T-cell (primary cell): ENCODE results near the gene TIPIN. TPM values are rescaled to one million over a fixed set of nuclear protein-coding genes. Genes with fewer than 3 reads are reported as not detected.
"Not testable (repeated sequence)": the region's sequence is repeated elsewhere in the genome, so short reads cannot be mapped to it uniquely, and the experiment has no call there.

Source experiments
- ATAC-seq, 4 experiments: fragments of 200-7000 bp in 3 of 4; fragments of 150-1000 bp in 1 of 4; cut with Tn5 transposase; replicated peaks in 1 of 4; 1 replicate in 3 of 4; 2 replicates in 1 of 4; pipeline ENCODE4 v1.10.0; 2021; ENCODE audit warnings: moderate library complexity in 3 of 4, mild to moderate bottlenecking in 2 of 4, moderate number of reproducible peaks in 1 of 4
- CTCF ChIA-PET, 2 donors: fragments of 300-600 bp; sonication (Branson Sonifier 250); formaldehyde crosslinking; loops; one replicate each; lab custom pipeline; 2022; ENCODE audit warnings: antibody characterized with exemption in 2 of 2; lab: Charles Lee
- POLR2A ChIA-PET, 2 donors: fragments of 300-600 bp; sonication (Branson Sonifier 250); formaldehyde crosslinking; loops; one replicate each; lab custom pipeline; 2022; ENCODE audit warnings: antibody characterized with exemption in 2 of 2; lab: Charles Lee
- DNase-seq, 35 experiments: peaks; one replicate each; pipeline versions ENCODE4 v3.0.0 to v3.0.0-alpha.2; 2013 to 2023
- H3K27ac ChIP-seq: one replicate; pipeline ENCODE4 v1.5.1; 2013; ENCODE audit warnings: low read length
- H3K27me3 ChIP-seq, 2 experiments: replicated peaks in 1 of 2; 1 replicate in 1 of 2; 2 replicates in 1 of 2; pipeline versions ENCODE4 v1.6.1 to v1.7.0; 2013; ENCODE audit warnings: low read length in 1 of 2, mixed read lengths in 1 of 2; ENCODE audit not compliant: control insufficient read depth in 2 of 2, insufficient read depth in 2 of 2; ENCODE audit errors: extremely low read depth in 1 of 2
- H3K36me3 ChIP-seq, 2 donors: 1 replicate in 1 of 2; 2 replicates in 1 of 2; pipeline versions ENCODE4 v1.6.1 to v1.7.0; 2013; ENCODE audit warnings: low read length in 1 of 2; ENCODE audit not compliant: control insufficient read depth in 2 of 2, insufficient read depth in 1 of 2; ENCODE audit errors: extremely low read depth in 1 of 2
- H3K4me1 ChIP-seq, 2 experiments: 1 replicate in 1 of 2; 2 replicates in 1 of 2; pipeline versions ENCODE4 v1.6.1 to v1.7.0; 2013; ENCODE audit warnings: low read length in 2 of 2, mixed read lengths in 1 of 2; ENCODE audit not compliant: insufficient read depth in 2 of 2, control insufficient read depth in 1 of 2; ENCODE audit errors: extremely low read depth in 1 of 2
- H3K4me3 ChIP-seq, 2 donors: 1 replicate in 1 of 2; 2 replicates in 1 of 2; pipeline versions ENCODE4 v1.5.1 to v1.7.0; 2013; ENCODE audit warnings: mild to moderate bottlenecking in 2 of 2, low read length in 1 of 2, moderate library complexity in 1 of 2; ENCODE audit not compliant: control insufficient read depth in 1 of 2; ENCODE audit errors: extremely low read depth in 1 of 2
- H3K9me3 ChIP-seq: 2 replicates; pipeline ENCODE4 v1.7.0; 2013
- H3K27ac Mint-ChIP-seq, 2 donors: one replicate each; pipeline ENCODE4 v1.8.0; 2020 to 2021; ENCODE audit warnings: mild to moderate bottlenecking in 2 of 2, mixed read lengths in 2 of 2
- H3K27me3 Mint-ChIP-seq, 2 donors: one replicate each; pipeline ENCODE4 v1.8.0; 2021 to 2022; ENCODE audit warnings: mixed read lengths in 2 of 2
- H3K36me3 Mint-ChIP-seq: one replicate; pipeline ENCODE4 v1.8.0; 2021; ENCODE audit warnings: mixed read lengths
- H3K4me1 Mint-ChIP-seq, 3 donors: one replicate each; pipeline ENCODE4 v1.8.0; 2020 to 2022; ENCODE audit warnings: mixed read lengths in 3 of 3, mild to moderate bottlenecking in 1 of 3
- H3K4me3 Mint-ChIP-seq, 3 donors: one replicate each; pipeline ENCODE4 v1.8.0; 2020 to 2022; ENCODE audit warnings: mild to moderate bottlenecking in 3 of 3, mixed read lengths in 3 of 3, moderate library complexity in 3 of 3
- H3K9me3 Mint-ChIP-seq, 3 donors: one replicate each; pipeline ENCODE4 v1.8.0; 2020 to 2022; ENCODE audit warnings: mixed read lengths in 3 of 3
- WGBS: methylation state at CpG from one replicate; pipeline ENCODE4 v1.1.5; 2013; ENCODE audit warnings: missing lambda C conversion rate; ENCODE audit not compliant: insufficient coverage; 5-methylcytosine and 5-hydroxymethylcytosine counted together
- total RNA-seq, 35 experiments: library from RNA in 6 of 35; stranded (reverse) in 6 of 35; fragments of 120-200 nt in 1 of 35; gene quantifications; one replicate each; pipeline versions ENCODE4 v1.2.1 to v1.2.4 and lab custom pipeline; 2013 to 2026

TIPIN gene
- total RNA-seq, 5 donors from 2014 or later (not counting 1 experiment from before 2014, with no cell fraction given) = 3.6 to 8.4 (median 6.6) TPM

GRCh38 chr15:66312144-66312543, 44.3 kb downstream of the TIPIN start:
- Mint-ChIP-seq H3K36me3 (peaks cover 59% of the 10 kb centered on the region), H3K27ac (no peak overlapping the region), H3K9me3 (no peaks in the 10 kb centered on the region), H3K27me3 (no peaks in the 10 kb centered on the region), H3K4me3 (no peak overlapping the region), H3K4me1 (no peaks in the 10 kb centered on the region)
- H3K36me3 ChIP-seq = peaks cover 0 to 74% of the 10 kb centered on the region in 2 donors
- H3K27me3 ChIP-seq = no peaks in the 10 kb centered on the region
- no peaks in the 10 kb centered on the region for H3K9me3 ChIP-seq
- POLR2A ChIA-PET = no interaction called here
- CTCF ChIA-PET = no interaction called here
- ATAC-seq = no peak
- no peaks in the 10 kb centered on the region for H3K4me1 ChIP-seq
- no peak overlapping the region for H3K27ac ChIP-seq
- no CpG with 5 or more reads among the region's 2 CpGs for WGBS
- no peak overlapping the region for H3K4me3 ChIP-seq
- no peak for DNase-seq

- ChIA-PET CTCF (no interaction called here), POLR2A (no interaction called here)
- 100% methylated on average over 1 of the region's 2 CpGs for WGBS
- Histone ChIP-seq H3K4me3 (no peak overlapping the region), H3K36me3 (peaks cover 0 to 69% of the 10 kb centered on the region in 2 donors), H3K9me3 (no peaks in the 10 kb centered on the region), H3K27me3 (no peaks in the 10 kb centered on the region), H3K27ac (no peak overlapping the region), H3K4me1 (no peaks in the 10 kb centered on the region)
- Mint-ChIP-seq H3K36me3 (peaks cover 63% of the 10 kb centered on the region), H3K4me3 (no peak overlapping the region), H3K9me3 (no peaks in the 10 kb centered on the region), H3K4me1 (no peaks in the 10 kb centered on the region), H3K27me3 (no peaks in the 10 kb centered on the region), H3K27ac (no peak overlapping the region)
- DNase-seq = no peak
- no peak for ATAC-seq
Observed at GRCh38 chr15:66310786-66311185, 45.7 kb downstream of the TIPIN start.

DNA sequence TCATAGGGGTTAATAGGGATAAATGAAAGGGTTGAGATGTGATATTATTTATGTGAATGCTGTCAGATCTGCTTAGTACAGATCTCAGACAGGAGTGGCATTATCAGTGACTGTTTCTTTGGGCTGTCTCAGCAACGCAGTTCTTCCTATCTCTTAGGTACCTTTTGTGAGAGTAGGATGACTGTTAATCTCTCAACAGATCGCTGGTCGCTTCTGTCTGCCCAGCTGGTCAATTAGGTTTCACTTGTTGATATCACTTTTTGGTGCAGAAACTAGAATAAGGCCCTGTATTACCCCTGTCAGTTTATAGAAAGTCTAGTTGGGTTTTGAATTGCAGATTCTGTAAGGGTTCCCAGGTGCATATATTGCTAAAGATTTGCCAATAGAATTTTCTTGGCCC, 46.7 kb downstream of the TIPIN start:
- WGBS = 95% methylated on average over 3 of the region's 3 CpGs
- Mint-ChIP-seq H3K36me3 (peaks cover 58% of the 10 kb centered on the region), H3K27me3 (no peaks in the 10 kb centered on the region), H3K4me3 (no peak overlapping the region), H3K27ac (no peak overlapping the region), H3K4me1 (no peaks in the 10 kb centered on the region), H3K9me3 (no peaks in the 10 kb centered on the region)
- DNase-seq = no peak
- no peaks in the 10 kb centered on the region for H3K27me3 ChIP-seq
- POLR2A ChIA-PET = no interaction called here
- H3K9me3 ChIP-seq = no peaks in the 10 kb centered on the region
- H3K27ac ChIP-seq = no peak overlapping the region
- CTCF ChIA-PET = no interaction called here
- no peaks in the 10 kb centered on the region for H3K4me1 ChIP-seq
- H3K36me3 ChIP-seq = peaks cover 0 to 62% of the 10 kb centered on the region in 2 donors
- H3K4me3 ChIP-seq = no peak overlapping the region
- no peak for ATAC-seq

DNA sequence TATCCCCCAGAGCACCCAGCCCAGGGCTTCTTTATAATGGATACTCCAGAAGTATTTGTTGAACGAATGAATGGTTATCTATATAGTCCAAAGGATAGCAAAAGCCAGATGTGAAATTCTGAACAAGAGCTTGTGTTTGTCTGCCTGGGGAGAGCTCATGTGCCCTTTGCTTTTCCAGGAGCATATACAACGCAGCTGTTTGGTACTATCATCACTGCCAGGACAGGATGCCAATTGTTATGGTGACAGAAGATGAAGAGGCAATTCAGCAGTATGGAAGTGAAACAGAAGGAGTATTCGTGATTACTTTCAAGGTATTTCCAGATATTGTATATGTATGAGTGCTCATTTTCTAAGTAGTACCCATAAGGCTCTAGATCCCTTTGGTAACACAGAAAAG, 48.0 kb downstream of the TIPIN start:
- Mint-ChIP-seq H3K36me3 (peaks cover 58% of the 10 kb centered on the region), H3K4me3 (no peak overlapping the region), H3K27ac (no peak overlapping the region), H3K27me3 (no peaks in the 10 kb centered on the region), H3K4me1 (no peaks in the 10 kb centered on the region), H3K9me3 (no peaks in the 10 kb centered on the region)
- ChIA-PET POLR2A (no interaction called here), CTCF (no interaction called here)
- DNase-seq (no peak), ATAC-seq (no peak)
- 100% methylated on average over 2 of the region's 3 CpGs for WGBS
- H3K27ac ChIP-seq = no peak overlapping the region
- H3K4me3 ChIP-seq = no peak overlapping the region
- no peaks in the 10 kb centered on the region for H3K9me3 ChIP-seq
- H3K36me3 ChIP-seq = peaks cover 0 to 52% of the 10 kb centered on the region in 2 donors
- H3K4me1 ChIP-seq = no peaks in the 10 kb centered on the region
- H3K27me3 ChIP-seq = no peaks in the 10 kb centered on the region

- POLR2A ChIA-PET = interaction anchor here in 1 of 2 donors (0.5 kb wide), 1 partner anchor 127 kb away, joined by 5 read pairs; no protein-coding TSS in a partner anchor
- CTCF ChIA-PET = interaction anchor here in 1 of 2 donors (0.7 kb wide), 1 partner anchor 14 kb away, joined by 3 read pairs; no protein-coding TSS in a partner anchor
- WGBS = 100% methylated on average over 1 of the region's 3 CpGs
Observed at GRCh38 chr15:66306381-66306780, 50.1 kb downstream of the TIPIN start.

GRCh38 chr15:66304425-66304824, 52.1 kb downstream of the TIPIN start:
- H3K27me3 ChIP-seq, CTCF ChIA-PET, H3K4me1 ChIP-seq, H3K4me3 Mint-ChIP-seq, POLR2A ChIA-PET, H3K9me3 ChIP-seq, ATAC-seq, H3K27ac ChIP-seq, H3K27ac Mint-ChIP-seq, H3K27me3 Mint-ChIP-seq, DNase-seq, H3K9me3 Mint-ChIP-seq, H3K4me3 ChIP-seq: not testable (repeated sequence)
- peaks cover 0 to 33% of the 10 kb centered on the region in 2 donors for H3K36me3 ChIP-seq
- peaks cover 5 to 13% (median 7%) of the 10 kb centered on the region in 3 donors for H3K4me1 Mint-ChIP-seq
- 80% methylated on average over 1 of the region's 10 CpGs for WGBS
- peaks cover 48% of the 10 kb centered on the region for H3K36me3 Mint-ChIP-seq

More at GRCh38 chr15:66306381-66306780, 50.1 kb downstream of the TIPIN start:
- Histone ChIP-seq H3K36me3 (peaks cover 0 to 40% of the 10 kb centered on the region in 2 donors), H3K27me3 (no peaks in the 10 kb centered on the region), H3K27ac (no peak overlapping the region), H3K4me1 (no peaks in the 10 kb centered on the region), H3K9me3 (no peaks in the 10 kb centered on the region), H3K4me3 (no peak overlapping the region)
- no peaks in the 10 kb centered on the region for H3K9me3 Mint-ChIP-seq
- ATAC-seq (no peak), DNase-seq (no peak)
- no peak overlapping the region for H3K27ac Mint-ChIP-seq
- H3K36me3 Mint-ChIP-seq = peaks cover 56% of the 10 kb centered on the region
- H3K4me1 Mint-ChIP-seq = peaks cover 2 to 13% (median 7%) of the 10 kb centered on the region in 3 donors
- no peaks in the 10 kb centered on the region for H3K27me3 Mint-ChIP-seq
- no peak overlapping the region for H3K4me3 Mint-ChIP-seq
